ENCODE data around the gene COG5.
A peak's percentile ranks its signal among the peaks of the same experiment; 100 is the strongest.

COG5 gene

GRCh38 chr7:107579885-107580715, 16.4 kb upstream of the COG5 start, which contains the start of gene BCAP29 (continued):
- TF ChIP-seq ZBTB26 (tag by site-specific recombination; optimal IDR thresholded peaks at IDR 0.05) (peak; percentile 91), PRDM2 (tag by site-specific recombination; IDR thresholded peaks at IDR 0.05; ENCODE audit: borderline replicate concordance) (no peak), ZNF768 (tag by site-specific recombination; IDR thresholded peaks at IDR 0.05) (no peak), ZNF10 (tag by site-specific recombination; IDR thresholded peaks at IDR 0.05) (peak; percentile 94), MYNN (tag by site-specific recombination; IDR thresholded peaks at IDR 0.05; ENCODE audit: borderline replicate concordance) (no peak), ZNF501 (tag by site-specific recombination; IDR thresholded peaks at IDR 0.05) (no peak; the same call in 1 of the 2 replicates), ZEB2 (tag by site-specific recombination; IDR thresholded peaks at IDR 0.05) (peak; percentile 60), ZNF488 (tag by site-specific recombination; IDR thresholded peaks at IDR 0.05) (no peak), OVOL3 (tag by site-specific recombination; IDR thresholded peaks at IDR 0.05) (no peak), KLF9 (tag by site-specific recombination; IDR thresholded peaks at IDR 0.05; ENCODE audit: low read depth) (peak; percentile 70), ZNF585B (tag by site-specific recombination; IDR thresholded peaks at IDR 0.05) (no peak), ZNF16 (tag by site-specific recombination; IDR thresholded peaks at IDR 0.05; ENCODE audit: low read depth) (no peak), ZNF157 (tag by site-specific recombination; IDR thresholded peaks at IDR 0.05) (no peak), ZNF184 (tag by site-specific recombination; IDR thresholded peaks at IDR 0.05) (no peak), ZNF221 (tag by site-specific recombination; IDR thresholded peaks at IDR 0.05; ENCODE audit: borderline replicate concordance) (no peak), ZNF214 (tag by site-specific recombination; IDR thresholded peaks at IDR 0.05; ENCODE audit: borderline replicate concordance) (no peak), ZFHX2 (tag by site-specific recombination; conservative IDR thresholded peaks at IDR 0.05) (peak; percentile 52), ZNF423 (tag by site-specific recombination; IDR thresholded peaks at IDR 0.05) (0 out of 2 replicates have a peak, but pooled peaks have one; percentile 34), MEIS1 (CRISPR knock-in tag; IDR thresholded peaks at IDR 0.05; ENCODE audit: borderline replicate concordance) (no peak), GLI4 (tag by site-specific recombination; IDR thresholded peaks at IDR 0.05) (no peak), ZNF404 (tag by site-specific recombination; IDR thresholded peaks at IDR 0.05) (no peak), PRDM6 (tag by site-specific recombination; IDR thresholded peaks at IDR 0.05) (no peak), ZNF223 (tag by site-specific recombination; IDR thresholded peaks at IDR 0.05) (0 out of 2 replicates have a peak, but pooled peaks have one; percentile 11), ZXDB (tag by site-specific recombination; IDR thresholded peaks at IDR 0.05) (peak; percentile 54), ZNF169 (tag by site-specific recombination; IDR thresholded peaks at IDR 0.05) (no peak), ZNF302 (tag by site-specific recombination; IDR thresholded peaks at IDR 0.05; ENCODE audit: low read depth) (no peak), ZNF530 (tag by site-specific recombination; IDR thresholded peaks at IDR 0.05; ENCODE audit: low read depth) (no peak), ZSCAN4 (tag by site-specific recombination; IDR thresholded peaks at IDR 0.05) (no peak), ZNF600 (tag by site-specific recombination; IDR thresholded peaks at IDR 0.05) (peak; percentile 70; the same call in 1 of the 2 replicates)

Data from HEK293 (cell line).